SU-DHL-6 (cell line): ENCODE results near the gene DMD.

Experiments
- H2AFZ ChIP-seq: fragments of 200-600 bp; sonication (generic); 2 replicates; pipeline ENCODE4 v1.6.1; 2014; ENCODE audit warnings: low read depth, mild to moderate bottlenecking, moderate library complexity, mixed read lengths, antibody characterized with exemption, low read length; ENCODE audit not compliant: severe bottlenecking
- H3F3A ChIP-seq: fragments of 200-600 bp; shearing (Covaris generic); 2 replicates; pipeline ENCODE4 v1.6.0; 2016; ENCODE audit warnings: antibody characterized with exemption, mild to moderate bottlenecking; ENCODE audit not compliant: insufficient read depth
- H3K27ac ChIP-seq: fragments of 200-600 bp; sonication (generic); 2 replicates; pipeline ENCODE4 v1.5.1; 2016; ENCODE audit warnings: low read depth, mild to moderate bottlenecking, low read length, moderate library complexity, mixed read lengths
- H3K27me3 ChIP-seq: fragments of 200-600 bp; sonication (generic), shearing (Covaris generic); 2 replicates; pipeline ENCODE4 v1.6.0; 2014; ENCODE audit warnings: mild to moderate bottlenecking, low read length
- H3K36me3 ChIP-seq: fragments of 200-600 bp; sonication (generic); 2 replicates; pipeline ENCODE4 v1.6.1; 2014; ENCODE audit warnings: mild to moderate bottlenecking, low read length, mixed read lengths
- H3K4me2 ChIP-seq: fragments of 300-600, 200-600 bp; shearing (Covaris generic), sonication (generic); 2 replicates; pipeline ENCODE4 v1.6.0; 2014; ENCODE audit warnings: low read length, low read depth, mild to moderate bottlenecking; ENCODE audit not compliant: poor library complexity, severe bottlenecking
- H3K4me3 ChIP-seq: fragments of 200-600 bp; sonication (generic); 2 replicates; pipeline ENCODE4 v1.5.1; 2014; ENCODE audit warnings: antibody characterized with exemption, low read length, mild to moderate bottlenecking, mixed read lengths; ENCODE audit not compliant: insufficient read depth, poor library complexity, severe bottlenecking
- H3K79me2 ChIP-seq: fragments of 200-600 bp; sonication (generic); 2 replicates; pipeline ENCODE4 v1.6.1; 2014; ENCODE audit warnings: mild to moderate bottlenecking, low read length, moderate library complexity; ENCODE audit not compliant: insufficient read depth
- H3K9ac ChIP-seq: fragments of 200-600 bp; sonication (generic); 2 replicates; pipeline ENCODE4 v1.7.0; 2014; ENCODE audit warnings: mild to moderate bottlenecking, low read length
- H3K9me2 ChIP-seq: fragments of 200-600 bp; sonication (generic); replicated peaks from 2 replicates; pipeline ENCODE4 v1.6.1; 2014; ENCODE audit warnings: low read length; ENCODE audit not compliant: insufficient read depth
- H3K9me3 ChIP-seq: fragments of 200-600 bp; sonication (generic); 2 replicates; pipeline ENCODE4 v1.6.1; 2014; ENCODE audit warnings: low read length, mixed read lengths; ENCODE audit not compliant: insufficient read depth
- H4K20me1 ChIP-seq: fragments of 200-600 bp; sonication (generic); 2 replicates; pipeline ENCODE4 v1.6.1; 2014; ENCODE audit warnings: low read depth, mild to moderate bottlenecking, antibody characterized with exemption, low read length, moderate library complexity, mixed read lengths
- CTCF ChIP-seq: fragments of 200-600 bp; sonication (generic); IDR thresholded peaks from one replicate; pipeline ENCODE4 v1.5.1; 2017; ENCODE audit warnings: antibody characterized with exemption, mild to moderate bottlenecking, low read length, moderate library complexity; ENCODE audit not compliant: insufficient read depth, poor library complexity, severe bottlenecking
- EZH2phosphoT487 ChIP-seq: fragments of 200-600 bp; sonication (generic), shearing (Covaris generic); conservative IDR thresholded peaks from 2 replicates; pipeline ENCODE4 v1.6.1; 2018; ENCODE audit warnings: mild to moderate bottlenecking, antibody characterized with exemption, low read length, moderate library complexity, mixed read lengths

DMD gene

GRCh38 chrX:31931225-31931624 is 1280.1 kb downstream of the DMD start:
- no peak overlapping the region for H3K27ac ChIP-seq
- no peaks in the 10 kb centered on the region for H3K9me3 ChIP-seq
- H3K4me2 ChIP-seq, result no peak overlapping the region
- H2AFZ ChIP-seq, result no peak overlapping the region
- no peak overlapping the region for H3K9ac ChIP-seq
- TF ChIP-seq EZH2phosphoT487 (no peak), CTCF (no peak)
- H3K79me2 ChIP-seq, result no peaks in the 10 kb centered on the region
- H3K4me3 ChIP-seq, result no peak overlapping the region
- H4K20me1 ChIP-seq, result no peaks in the 10 kb centered on the region
- H3F3A ChIP-seq, result no peaks in the 10 kb centered on the region
- H3K36me3 ChIP-seq, result no peaks in the 10 kb centered on the region
- no peaks in the 10 kb centered on the region for H3K27me3 ChIP-seq
- no peaks in the 10 kb centered on the region for H3K9me2 ChIP-seq

- no peak for TF ChIP-seq EZH2phosphoT487
- no peak for TF ChIP-seq CTCF
- Histone ChIP-seq H3K79me2 (no peaks in the 10 kb centered on the region), H3K36me3 (no peaks in the 10 kb centered on the region), H3K4me2 (no peak overlapping the region), H3F3A (no peaks in the 10 kb centered on the region), H2AFZ (no peak overlapping the region), H3K4me3 (no peak overlapping the region), H3K27ac (no peak overlapping the region), H3K9me2 (no peaks in the 10 kb centered on the region), H3K9me3 (no peaks in the 10 kb centered on the region), H3K9ac (no peak overlapping the region), H4K20me1 (no peaks in the 10 kb centered on the region), H3K27me3 (no peaks in the 10 kb centered on the region)
These were observed 1282.0 kb downstream of the DMD start for GRCh38 chrX:31929366-31929765.

GRCh38 chrX:31921236-31921635 is 1290.1 kb downstream of the DMD start:
- no peaks in the 10 kb centered on the region for H3K9me3 ChIP-seq
- no peak overlapping the region for H3K4me2 ChIP-seq
- H4K20me1 ChIP-seq, result no peaks in the 10 kb centered on the region
- H3K9ac ChIP-seq, result no peak overlapping the region
- no peaks in the 10 kb centered on the region for H3F3A ChIP-seq
- H3K79me2 ChIP-seq, result no peaks in the 10 kb centered on the region
- H3K27me3 ChIP-seq, result no peaks in the 10 kb centered on the region
- no peak for TF ChIP-seq CTCF
- TF ChIP-seq EZH2phosphoT487, result no peak
- H3K36me3 ChIP-seq, result no peaks in the 10 kb centered on the region
- H3K9me2 ChIP-seq, result no peaks in the 10 kb centered on the region
- no peak overlapping the region for H3K4me3 ChIP-seq
- H2AFZ ChIP-seq, result no peak overlapping the region
- H3K27ac ChIP-seq, result no peak overlapping the region
